Erythroblast (primary cell): ENCODE results near the gene SAMD5.

Experiments used
- GATA1 ChIP-seq: IDR thresholded peaks from 2 replicates; pipeline ENCODE4 v1.6.1; 2011; ENCODE audit warnings: low read depth, mild to moderate bottlenecking, control low read depth, low read length, moderate library complexity
- POLR2A ChIP-seq: IDR thresholded peaks from 2 replicates; pipeline ENCODE4 v1.6.1; 2011; ENCODE audit warnings: mild to moderate bottlenecking, low read length

DNA sequence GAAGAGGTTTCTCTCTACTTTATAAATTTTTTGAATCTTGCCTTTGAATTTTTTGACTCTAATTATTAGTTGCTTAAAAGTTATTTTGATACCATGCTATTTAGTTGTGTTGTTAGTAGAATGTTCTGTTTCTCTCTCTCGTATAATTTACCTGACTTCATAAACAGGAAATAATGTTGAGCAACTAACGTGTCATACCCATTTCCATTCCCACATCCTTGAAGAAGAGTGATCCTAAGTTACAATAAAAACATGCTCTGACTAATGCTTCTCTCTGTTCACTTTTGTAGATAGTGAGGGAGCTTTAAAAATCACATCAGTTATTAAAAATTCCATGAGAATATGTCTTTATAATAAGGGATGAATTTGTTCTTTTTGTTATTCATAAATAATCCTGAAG lies 69.7 kb downstream of the SAMD5 start:
- TF ChIP-seq POLR2A (no peak), GATA1 (no peak)
